Ovary (tissue), 9 donors: ENCODE results near the gene ITSN1. TPM values are rescaled to one million over a fixed set of nuclear protein-coding genes. Genes with fewer than 3 reads are reported as not detected.

Experiments
- DNase-seq, 5 donors: peaks; one replicate each; pipeline ENCODE4 v3.0.0-alpha.2; 2019 to 2020
- H3K27ac ChIP-seq, 2 donors: fragments of 200-600 bp; one replicate each; pipeline versions ENCODE4 v1.5.1 to v1.8.0; 2019 to 2022
- H3K27me3 ChIP-seq: fragments of 200-600 bp; one replicate; pipeline ENCODE4 v1.8.0; 2022
- H3K36me3 ChIP-seq: fragments of 200-600 bp; sonication (generic); one replicate; pipeline ENCODE4 v1.5.1; 2019
- H3K4me1 ChIP-seq: one replicate; pipeline ENCODE4 v1.8.1; 2013; ENCODE audit warnings: mild to moderate bottlenecking, moderate library complexity; ENCODE audit not compliant: insufficient read depth
- H3K4me3 ChIP-seq: fragments of 200-600 bp; sonication (generic); one replicate; pipeline ENCODE4 v1.5.1; 2017
- H3K9me3 ChIP-seq, 2 donors: fragments of 200-600 bp in 1 of 2; sonication (generic) in 1 of 2; one replicate each; pipeline versions ENCODE4 v1.5.1 to v1.8.1; 2013 to 2019; ENCODE audit warnings: mild to moderate bottlenecking in 1 of 2, moderate library complexity in 1 of 2
- EP300 ChIP-seq: sonication (generic); formaldehyde crosslinking; IDR thresholded peaks from one replicate; pipeline ENCODE4 v1.6.1; 2017; ENCODE audit warnings: antibody characterized with exemption
- POLR2A ChIP-seq: fragments of 450-650 bp; IDR thresholded peaks from one replicate; pipeline ENCODE4 v1.6.1; 2017; ENCODE audit warnings: antibody characterized with exemption, mild to moderate bottlenecking, moderate library complexity
- WGBS, 3 donors: extraction: QIAGEN DNeasy Blood & Tissue Kit in 1 of 3; methylation state at CpG; one replicate each; pipeline versions ENCODE4 v1.1.5 to v1.1.7; 2013 to 2017; 5-methylcytosine and 5-hydroxymethylcytosine counted together
- intact Hi-C, 4 donors: fragments of 100-400 bp; cut with DNase I; formaldehyde crosslinking; loops; one replicate each; pipeline versions ENCODE4 v1.11.0 to v1.15.1; 2022 to 2023
- polyA plus RNA-seq, 2 donors: library from polyadenylated mRNA; stranded (reverse); fragments of 200-250 nt in 1 of 2; fragments of 350-450 nt in 1 of 2; fragmentation: Illumina TruSeq in 1 of 2; extraction: RNeasy Lipid Tissue Mini Kit (QIAGEN cat#74804) in 1 of 2; gene quantifications; one replicate each; pipeline ENCODE4 v1.2.3, GENCODE V29; 2013 to 2014
- total RNA-seq, 7 donors: library from RNA; depleted of rRNA in 2 of 7; stranded (reverse); fragments of >200 nt in 2 of 7; fragmentation: NEBNext Ultra II Directional in 3 of 7; extraction: Animal tissue kit (Norgen Biotek cat#: 25700) in 3 of 7; gene quantifications; one replicate each; pipeline versions ENCODE4 v1.1.0 to v1.2.4, GENCODE V29; 2016 to 2023
- TF ChIP-seq, protein P1 (sequence below), 3 donors: fragments of 450-650 bp in 2 of 3; fragments of 200-600 bp in 1 of 3; IDR thresholded peaks; one replicate each; pipeline versions ENCODE4 v1.5.1 to v1.8.0; 2016 to 2022; ENCODE audit warnings: antibody characterized with exemption in 3 of 3, mild to moderate bottlenecking in 1 of 3
- donor health status: DM: no; HTN: no; CAD: no; lungs with moderate emphysema.
- donor health status: DM: no; HTN: no; CAD: no.
- donor health status: Bipolar disorder and iron deficiency.
- donor health status: DM: yes; HTN: yes; CAD: no.
- donor health status: DM: no; HTN: no; CAD: no.
- donor health status: DM: yes; HTN: yes; CAD: no.

ITSN1 gene
- total and polyA plus RNA-seq, 9 donors, result 22.6 to 61.3 (median 36.4) TPM

DNA sequence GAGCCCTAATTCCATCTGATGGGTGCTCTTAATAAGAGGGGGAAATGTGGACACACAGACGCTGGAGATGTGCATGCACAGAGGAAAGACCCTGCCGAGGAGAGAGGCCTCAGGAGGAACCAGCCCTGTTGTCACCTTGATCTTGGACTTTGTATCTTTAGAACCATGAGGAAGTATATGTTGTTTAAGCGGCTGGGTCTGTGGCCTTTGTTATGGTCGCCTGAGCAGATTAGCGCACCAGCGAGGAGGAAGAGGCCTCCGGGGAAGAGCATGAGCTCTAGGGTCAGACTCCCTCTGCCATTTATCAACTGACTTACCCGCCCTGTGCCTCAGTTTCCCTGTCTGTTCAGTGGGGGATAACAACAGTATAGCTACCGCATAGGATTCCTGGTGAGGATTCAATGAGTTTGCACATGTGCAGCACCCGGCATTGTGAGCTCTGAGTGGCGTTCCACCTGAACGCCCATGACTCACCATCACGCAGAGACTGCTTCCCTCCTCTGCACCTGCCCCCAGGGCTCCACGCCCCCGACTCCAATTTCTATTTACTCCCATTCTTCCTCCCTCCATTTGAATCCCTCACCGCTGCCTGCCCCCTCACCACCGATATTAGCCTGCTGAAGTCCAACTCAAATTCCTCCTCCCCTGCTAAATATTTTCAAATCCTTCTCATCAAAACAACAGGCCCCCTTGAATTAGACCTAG is 206.1 kb downstream of the ITSN1 start:
- no peak overlapping the region for H3K27ac ChIP-seq
- TF ChIP-seq EP300 (no peak), POLR2A (no peak)
- TF ChIP-seq, protein P1, sequence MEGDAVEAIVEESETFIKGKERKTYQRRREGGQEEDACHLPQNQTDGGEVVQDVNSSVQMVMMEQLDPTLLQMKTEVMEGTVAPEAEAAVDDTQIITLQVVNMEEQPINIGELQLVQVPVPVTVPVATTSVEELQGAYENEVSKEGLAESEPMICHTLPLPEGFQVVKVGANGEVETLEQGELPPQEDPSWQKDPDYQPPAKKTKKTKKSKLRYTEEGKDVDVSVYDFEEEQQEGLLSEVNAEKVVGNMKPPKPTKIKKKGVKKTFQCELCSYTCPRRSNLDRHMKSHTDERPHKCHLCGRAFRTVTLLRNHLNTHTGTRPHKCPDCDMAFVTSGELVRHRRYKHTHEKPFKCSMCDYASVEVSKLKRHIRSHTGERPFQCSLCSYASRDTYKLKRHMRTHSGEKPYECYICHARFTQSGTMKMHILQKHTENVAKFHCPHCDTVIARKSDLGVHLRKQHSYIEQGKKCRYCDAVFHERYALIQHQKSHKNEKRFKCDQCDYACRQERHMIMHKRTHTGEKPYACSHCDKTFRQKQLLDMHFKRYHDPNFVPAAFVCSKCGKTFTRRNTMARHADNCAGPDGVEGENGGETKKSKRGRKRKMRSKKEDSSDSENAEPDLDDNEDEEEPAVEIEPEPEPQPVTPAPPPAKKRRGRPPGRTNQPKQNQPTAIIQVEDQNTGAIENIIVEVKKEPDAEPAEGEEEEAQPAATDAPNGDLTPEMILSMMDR (IDR thresholded peaks at IDR 0.05), result no peak
- H3K36me3 ChIP-seq, result no peaks in the 10 kb centered on the region
- DNase-seq, result no peak
- no peaks in the 10 kb centered on the region for H3K9me3 ChIP-seq
- no peaks in the 10 kb centered on the region for H3K27me3 ChIP-seq
- WGBS, 3 donors, result 87 to 90% (median 89%) methylated on average over 17 of the region's 17 CpGs
- no peak overlapping the region for H3K4me3 ChIP-seq
- H3K4me1 ChIP-seq, result peaks cover 10% of the 10 kb centered on the region
- intact Hi-C loops, result no loop called here

DNA sequence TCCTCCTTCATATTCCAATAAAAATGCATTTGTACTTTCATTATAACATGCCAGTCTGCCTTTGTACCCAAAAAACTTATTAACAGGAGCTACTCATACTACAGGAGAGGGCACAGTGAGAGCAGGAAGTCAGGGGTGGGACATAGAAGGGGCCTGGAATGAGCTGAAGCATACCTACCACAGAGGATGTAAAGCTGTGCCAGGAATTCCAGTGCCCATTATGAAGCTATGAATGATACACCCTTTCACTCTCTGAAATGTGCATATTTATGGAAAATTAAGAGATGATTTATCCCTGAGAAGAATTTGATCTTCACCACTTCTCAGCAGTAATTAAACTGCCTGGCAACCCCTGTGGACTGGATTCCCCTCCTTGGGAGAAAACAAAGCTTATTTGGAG is 207.5 kb downstream of the ITSN1 start:
- H3K9me3 ChIP-seq, result no peaks in the 10 kb centered on the region
- peaks cover under 1% of the 10 kb centered on the region for H3K4me1 ChIP-seq
- no peaks in the 10 kb centered on the region for H3K27me3 ChIP-seq
- no peak overlapping the region for H3K4me3 ChIP-seq
- intact Hi-C loops, result no loop called here
- H3K27ac ChIP-seq, result no peak overlapping the region
- no peak for DNase-seq
- no peaks in the 10 kb centered on the region for H3K36me3 ChIP-seq
- TF ChIP-seq, protein P1 (IDR thresholded peaks at IDR 0.05), result no peak
- TF ChIP-seq POLR2A, result no peak
- TF ChIP-seq EP300, result no peak

DNA sequence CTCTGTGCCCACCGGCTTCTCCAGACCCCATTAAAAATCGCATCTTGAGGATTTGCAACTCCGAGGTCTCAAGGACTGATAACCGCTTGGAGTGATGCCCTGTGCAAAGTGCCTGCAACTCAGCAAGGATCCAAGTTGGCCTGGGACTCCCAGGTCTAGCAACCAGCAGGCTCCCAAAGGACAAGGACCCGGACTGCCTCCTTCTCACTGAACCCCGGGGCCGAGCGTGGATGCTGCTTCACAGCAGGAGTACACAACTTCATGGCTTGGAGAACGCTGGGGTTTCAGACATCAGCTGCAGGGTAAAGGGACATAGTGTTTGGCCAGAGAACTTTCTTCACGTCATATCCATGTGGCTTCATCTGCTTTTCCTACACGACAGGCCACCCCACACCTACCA is 208.1 kb downstream of the ITSN1 start:
- H3K27me3 ChIP-seq, result no peaks in the 10 kb centered on the region
- H3K4me3 ChIP-seq, result no peak overlapping the region
- no peaks in the 10 kb centered on the region for H3K36me3 ChIP-seq
- H3K9me3 ChIP-seq, result no peaks in the 10 kb centered on the region
- no peak overlapping the region for H3K27ac ChIP-seq
- DNase-seq, result no peak
- intact Hi-C loops, result no loop called here
- 86 to 90% (median 89%) methylated on average over 11 of the region's 11 CpGs for WGBS, 3 donors
- H3K4me1 ChIP-seq, result no peaks in the 10 kb centered on the region
- TF ChIP-seq EP300 (no peak), POLR2A (no peak)
- TF ChIP-seq, protein P1 (IDR thresholded peaks at IDR 0.05), result no peak

DNA sequence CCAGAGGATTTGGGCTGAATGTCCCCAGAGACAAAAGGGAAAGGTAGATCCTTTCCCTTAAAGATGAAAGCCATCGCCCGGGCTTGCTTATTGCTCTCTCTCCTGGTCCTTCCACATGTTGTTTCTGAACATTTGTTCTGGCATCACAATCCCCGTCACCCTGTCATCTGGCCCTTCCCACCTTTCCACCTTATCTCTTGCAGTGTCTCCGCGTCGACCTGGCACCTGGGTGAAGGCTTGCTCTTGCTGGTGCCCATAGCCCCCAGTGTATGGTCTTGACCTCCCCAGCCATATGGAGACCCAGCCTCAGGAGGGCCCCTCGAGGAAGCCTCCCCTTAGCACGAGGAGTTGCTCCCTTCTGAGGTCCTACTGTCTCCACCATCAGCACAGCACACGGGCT is 208.7 kb downstream of the ITSN1 start:
- Histone ChIP-seq H3K4me3 (no peak overlapping the region), H3K9me3 (no peaks in the 10 kb centered on the region), H3K36me3 (no peaks in the 10 kb centered on the region), H3K27ac (no peak overlapping the region), H3K27me3 (no peaks in the 10 kb centered on the region), H3K4me1 (no peaks in the 10 kb centered on the region)
- 87 to 90% (median 88%) methylated on average over 9 of the region's 9 CpGs for WGBS, 3 donors
- DNase-seq, result no peak
- TF ChIP-seq, protein P1 (IDR thresholded peaks at IDR 0.05), result no peak
- intact Hi-C loops, result no loop called here
